NCI-H2029 treated with DMSO at 0.1 percent for 48 hours (cell line): ENCODE data around the gene MYO1E.
"Not testable (repeated sequence)": the region's sequence is repeated elsewhere in the genome, so short reads cannot be mapped to it uniquely, and the experiment has no call there.

ENCODE experiments used
- DNase-seq: peaks from one replicate; lab custom pipeline; 2025; lab: John Stamatoyannopoulos, UW

The MYO1E gene

DNA sequence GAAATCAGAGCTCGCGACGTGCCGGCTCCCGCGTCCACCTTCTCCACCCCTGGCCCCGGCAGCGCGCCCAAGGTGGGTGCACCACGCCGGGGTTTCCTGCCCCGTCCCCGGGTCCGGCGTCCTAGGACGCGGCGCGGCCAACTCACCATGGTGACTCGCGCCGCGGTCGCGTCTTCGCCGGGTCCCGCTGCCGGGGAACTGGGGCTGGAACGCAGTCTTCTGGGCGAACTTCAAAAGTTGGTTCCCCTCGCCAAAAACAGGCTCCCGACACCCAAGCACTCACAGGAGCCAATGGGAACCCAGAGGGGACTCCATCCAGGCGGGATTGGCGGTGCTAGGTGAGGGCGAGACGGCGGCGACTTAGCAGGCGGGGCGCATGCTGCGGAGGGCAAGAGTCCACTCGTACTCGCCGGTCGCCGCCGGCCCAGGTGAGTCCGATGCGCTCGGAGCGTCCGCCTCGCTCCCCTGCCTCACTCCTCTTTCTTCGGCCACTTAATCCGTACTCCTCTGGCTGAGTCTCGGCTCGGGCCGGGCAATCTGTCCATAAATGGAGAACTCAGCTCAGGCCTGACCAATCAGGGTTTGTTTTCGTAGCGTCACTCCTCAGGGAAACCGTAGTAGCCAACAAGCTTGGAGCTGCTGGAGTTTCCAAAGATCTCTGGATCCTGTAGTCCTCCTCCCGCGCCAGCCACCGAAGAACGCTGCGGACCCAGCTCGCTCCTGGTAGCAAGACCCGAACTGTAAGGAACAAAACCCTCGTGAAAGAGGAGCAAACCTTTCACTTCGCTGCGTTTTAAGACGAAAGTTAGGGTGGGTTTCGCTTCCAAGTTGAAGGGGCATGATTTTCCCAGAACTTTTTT, at the start of gene MYO1E:
Gene MYO1E, minus strand, starts transcription at position 520 of the 860 bp plus-strand sequence. Its CDS starts 371 bp downstream, at position 149.
- peak; percentile 63 for DNase-seq

DNA sequence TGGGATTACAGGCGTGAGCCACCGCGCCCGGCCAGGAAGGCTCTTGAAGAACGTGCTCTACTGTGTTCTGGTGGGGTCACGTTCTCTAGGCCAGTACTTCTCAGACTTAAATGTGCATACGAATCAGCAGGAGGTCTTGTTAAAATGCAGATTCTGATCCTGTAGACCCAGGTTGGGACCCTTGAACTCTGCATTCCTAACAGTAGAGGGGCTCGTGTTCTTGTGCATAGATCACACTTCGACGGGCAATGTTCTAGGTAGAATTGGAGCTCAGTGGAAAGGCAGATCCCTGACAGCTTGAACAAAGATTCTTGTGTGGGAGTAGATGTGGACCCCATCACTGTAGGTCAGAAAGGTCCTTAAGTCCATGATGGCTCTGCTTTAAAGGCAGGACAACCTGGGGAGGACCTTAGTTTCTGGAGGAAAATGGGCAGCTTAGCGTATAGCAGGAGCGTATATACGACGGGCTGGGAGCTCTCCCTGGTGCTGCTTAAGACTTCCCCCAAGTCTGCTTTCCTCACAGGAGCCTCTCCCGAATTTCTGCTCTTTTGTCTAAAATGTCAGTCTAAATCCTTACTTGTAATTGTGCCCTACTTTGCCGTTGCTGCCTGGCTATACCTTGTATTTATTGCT, 48.4 kb upstream of the MYO1E start:
- DNase-seq = no peak

- DNase-seq = no peak
These were observed 47.4 kb upstream of the MYO1E start for GRCh38 chr15:59420108-59420507.

- no peak for DNase-seq
These were observed 46.5 kb upstream of the MYO1E start for GRCh38 chr15:59419170-59419569.

DNA sequence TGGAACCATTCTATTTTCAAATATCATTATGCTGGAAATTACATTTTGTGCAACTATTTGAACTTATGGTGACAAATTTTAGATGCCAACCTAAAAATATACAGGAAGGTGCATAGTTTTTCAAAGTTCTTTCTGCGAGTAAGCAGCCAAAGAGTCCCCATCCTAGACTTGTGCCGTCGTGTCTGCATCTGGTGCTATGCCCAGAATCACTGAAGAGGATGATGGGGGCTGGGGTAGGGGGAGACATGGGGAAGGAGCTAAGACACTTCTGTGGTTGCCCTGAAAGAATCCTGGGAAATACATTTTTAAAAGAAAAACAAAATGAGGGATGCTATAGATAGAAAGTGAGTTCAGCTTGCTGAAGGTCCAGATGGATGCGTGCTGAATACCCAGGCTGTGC, 44.1 kb upstream of the MYO1E start:
- DNase-seq = no peak

DNA sequence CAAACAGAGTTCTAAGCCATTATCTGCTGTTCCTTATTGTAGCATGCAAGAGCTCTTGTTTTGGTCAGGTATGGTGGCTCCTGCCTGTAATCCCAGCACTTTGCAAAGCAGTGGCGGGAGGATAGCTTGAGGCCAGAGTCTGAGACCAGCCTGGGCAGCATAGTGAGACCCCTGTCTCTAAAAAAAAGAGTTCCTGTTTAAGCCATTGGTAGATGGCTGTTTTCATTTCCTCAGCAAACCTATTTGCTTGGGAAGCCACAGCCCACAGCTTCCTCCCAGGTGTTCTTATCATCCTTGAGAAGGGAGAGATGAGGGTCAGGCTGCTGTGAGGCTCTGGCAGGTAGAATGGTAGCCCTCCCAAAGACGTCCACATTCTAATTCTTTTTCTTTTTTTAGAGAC, 40.9 kb upstream of the MYO1E start:
- no peak for DNase-seq

DNA sequence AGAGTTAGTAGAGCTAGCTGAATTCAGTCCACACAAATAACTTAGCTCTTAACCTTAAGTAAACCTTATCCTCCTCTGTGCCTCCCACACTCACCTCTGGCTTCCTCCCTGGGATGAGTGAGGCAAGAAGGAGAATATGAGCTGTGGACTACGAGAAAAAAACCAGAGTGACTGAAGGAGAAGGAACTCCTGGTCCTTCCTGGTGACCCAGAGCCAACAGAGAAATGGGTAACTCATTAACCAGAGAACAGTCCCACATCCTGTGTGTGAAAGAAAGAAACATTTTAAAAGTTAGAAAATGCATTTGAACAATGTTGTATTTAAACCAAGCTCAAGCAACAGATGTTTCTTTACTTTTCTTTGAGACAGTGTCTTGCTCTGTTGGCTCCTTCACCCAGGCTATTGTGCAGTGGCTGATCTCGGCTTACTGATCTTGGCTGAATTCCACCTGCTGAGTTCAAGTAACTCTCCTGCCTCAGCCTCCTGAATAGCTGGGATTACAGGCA, 37.8 kb upstream of the MYO1E start:
- no peak for DNase-seq

GRCh38 chr15:59407946-59408345, 35.3 kb upstream of the MYO1E start:
- DNase-seq = no peak

- DNase-seq = no peak
These were observed 33.8 kb upstream of the MYO1E start for GRCh38 chr15:59406446-59406845.

DNA sequence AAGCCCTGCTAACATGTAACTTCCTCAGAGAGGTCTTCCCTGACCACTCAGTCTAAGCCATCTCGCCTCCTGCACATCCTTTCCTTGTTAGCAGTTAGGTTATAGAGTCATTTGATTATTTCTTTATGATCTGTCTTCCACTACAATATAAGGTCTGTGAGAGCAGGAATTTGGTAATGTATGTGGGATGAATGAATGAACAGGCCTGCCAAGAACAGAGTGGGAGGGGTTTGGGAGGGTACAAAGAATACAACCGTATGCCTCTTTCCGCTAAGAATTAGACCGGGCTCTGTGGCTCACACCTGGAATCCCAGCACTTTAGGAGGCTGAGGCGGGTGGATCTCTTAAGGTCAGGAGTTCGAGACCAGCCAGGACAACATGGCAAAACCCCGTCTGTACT, 32.4 kb upstream of the MYO1E start:
- DNase-seq = no peak

GRCh38 chr15:59401824-59402569, 29.3 kb upstream of the MYO1E start:
- DNase-seq = no peak

DNA sequence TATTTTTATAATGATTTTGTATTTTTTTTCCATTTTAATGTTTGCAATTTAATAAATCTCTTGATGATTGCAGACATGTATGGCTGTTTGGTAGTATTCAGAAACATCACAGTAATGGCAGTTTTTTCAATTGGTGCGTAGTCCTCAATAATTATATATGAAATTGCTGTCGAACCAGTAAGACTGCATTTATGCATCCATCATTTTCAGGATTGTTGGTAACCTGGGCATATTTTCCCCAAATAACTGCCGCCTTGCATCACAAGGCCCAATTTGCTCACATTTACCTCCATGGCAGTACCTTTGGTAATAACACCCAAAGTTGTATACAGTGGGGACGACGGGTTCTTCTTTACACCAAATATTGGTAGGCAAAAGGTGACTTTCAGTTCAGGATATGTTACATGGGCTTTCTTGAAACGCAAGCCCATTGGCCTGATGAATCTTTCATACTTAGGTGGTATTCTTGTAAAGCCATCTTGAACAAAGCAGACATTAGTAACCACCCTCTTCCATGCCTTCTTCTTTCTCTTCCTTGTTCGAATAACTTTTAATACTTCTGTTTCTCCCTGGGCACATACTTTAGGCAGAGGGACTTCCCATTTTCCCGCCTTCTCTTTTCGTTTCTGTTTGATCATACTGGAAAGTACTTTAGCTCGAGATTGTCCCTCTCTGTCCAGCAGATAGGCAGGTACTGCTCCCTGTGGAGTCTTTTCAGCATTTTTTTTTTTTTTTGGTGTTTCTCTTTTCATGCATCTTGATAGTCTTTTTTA, 28.6 kb upstream of the MYO1E start:
- not testable (repeated sequence) for DNase-seq

DNA sequence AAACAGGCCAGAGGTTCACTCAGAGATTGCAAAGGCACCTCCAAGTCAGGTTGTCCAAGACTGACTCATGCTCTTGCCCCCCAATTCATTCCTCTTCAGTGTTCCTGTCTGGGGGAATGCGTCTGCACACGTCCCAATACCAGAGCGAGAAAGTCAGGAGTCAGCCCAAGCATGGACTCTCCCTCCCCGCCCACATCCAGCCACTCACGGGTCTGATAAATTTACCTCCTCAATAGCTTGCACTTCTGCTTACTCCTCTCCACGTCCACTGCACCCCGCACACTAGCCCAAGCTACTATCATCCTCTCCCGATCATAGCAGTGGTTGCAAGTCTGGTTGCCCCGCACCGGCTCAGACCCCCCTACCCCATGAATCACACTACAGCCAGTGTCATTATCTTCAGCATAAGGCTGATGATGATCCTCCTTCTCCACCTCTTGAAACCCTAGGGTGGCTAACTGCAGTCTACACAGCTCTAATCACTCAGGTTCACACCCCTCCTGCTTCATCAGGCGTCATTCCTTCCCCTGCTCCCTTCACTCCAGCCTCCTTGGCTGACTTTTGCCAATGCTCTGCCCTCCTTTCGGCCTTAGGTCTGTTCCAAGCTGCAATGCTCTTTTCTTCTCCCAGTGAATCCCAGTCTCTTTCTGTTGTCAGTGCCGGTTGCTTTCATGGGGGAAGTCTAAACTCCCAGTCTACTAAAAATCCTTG, 27.6 kb upstream of the MYO1E start:
- no peak for DNase-seq

DNA sequence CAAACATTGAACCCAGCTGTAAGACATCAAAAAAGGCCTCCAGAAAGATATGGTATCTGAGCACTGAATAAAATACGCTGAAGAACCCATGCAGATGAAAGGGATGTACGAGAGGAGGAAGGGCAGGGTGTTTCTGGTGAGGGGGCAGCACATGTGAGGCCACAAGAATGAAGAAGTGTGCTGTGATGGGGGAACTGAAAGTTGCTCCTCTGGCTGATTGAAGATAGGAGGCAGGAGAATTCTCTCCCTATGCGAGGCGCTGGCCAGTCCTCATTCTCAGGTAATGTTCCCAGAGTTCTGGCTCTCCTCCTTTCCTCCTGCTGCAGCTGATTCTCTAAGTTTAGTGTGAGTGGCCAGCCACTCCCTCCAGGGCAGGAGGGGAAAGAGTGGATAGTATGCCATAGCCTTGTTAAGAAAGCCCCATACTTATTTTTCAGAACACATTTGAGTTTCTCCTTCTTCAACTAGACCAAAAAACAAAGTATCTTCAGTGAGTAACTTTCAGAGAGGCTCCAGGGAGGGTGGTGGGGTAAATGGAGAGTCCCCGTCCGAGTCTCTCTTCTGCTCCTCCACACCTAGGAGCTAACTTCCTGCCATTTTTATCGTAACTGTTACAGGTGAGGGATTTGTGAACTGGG, 26.9 kb upstream of the MYO1E start:
- no peak for DNase-seq

GRCh38 chr15:59398220-59398619, 25.5 kb upstream of the MYO1E start:
- DNase-seq = no peak

GRCh38 chr15:59396679-59397078, 24.0 kb upstream of the MYO1E start:
- no peak for DNase-seq

GRCh38 chr15:59396211-59396610, 23.5 kb upstream of the MYO1E start:
- no peak for DNase-seq

DNA sequence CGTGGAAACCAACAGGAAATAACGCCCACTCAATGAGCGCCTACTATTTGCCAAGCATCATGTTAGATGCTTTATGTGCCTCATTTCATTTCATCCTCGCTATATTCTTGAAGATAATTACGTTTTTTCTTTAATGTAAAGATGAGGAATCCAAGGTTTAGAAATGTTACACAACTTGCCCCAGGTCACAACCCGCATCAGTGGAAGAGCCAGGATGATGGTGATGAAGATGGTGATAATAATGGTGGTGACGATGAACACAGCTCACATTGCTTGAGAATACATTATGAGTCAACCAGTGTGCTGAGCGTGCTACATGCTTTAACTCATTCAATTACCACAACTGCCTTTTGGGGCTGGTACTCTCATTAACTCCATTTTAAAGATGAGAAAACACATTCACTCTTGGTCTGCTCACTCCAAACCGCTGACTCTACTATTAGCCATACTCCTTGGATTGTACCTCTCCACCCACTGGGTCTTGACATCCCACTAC, 21.5 kb upstream of the MYO1E start:
- DNase-seq = no peak

DNA sequence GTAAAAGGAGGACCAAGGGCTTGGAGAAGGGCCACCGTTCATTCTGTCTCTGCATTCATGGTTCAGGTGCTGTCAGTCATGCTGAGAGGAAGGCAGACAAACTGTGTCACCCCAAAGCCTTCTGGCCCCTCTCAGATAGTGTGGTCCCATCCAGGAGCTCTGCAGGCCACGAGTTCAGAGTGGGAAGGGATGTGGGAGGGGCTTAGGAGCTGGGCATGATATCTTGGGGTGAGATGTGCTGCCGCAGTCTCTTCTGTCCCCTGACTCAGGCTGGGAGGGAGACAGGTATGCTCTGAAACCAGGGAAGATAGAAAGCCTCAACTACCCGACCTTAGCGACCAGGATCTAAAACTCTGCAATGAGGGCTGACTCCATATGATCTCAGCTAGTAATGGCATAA, 19.6 kb upstream of the MYO1E start:
- no peak for DNase-seq

DNA sequence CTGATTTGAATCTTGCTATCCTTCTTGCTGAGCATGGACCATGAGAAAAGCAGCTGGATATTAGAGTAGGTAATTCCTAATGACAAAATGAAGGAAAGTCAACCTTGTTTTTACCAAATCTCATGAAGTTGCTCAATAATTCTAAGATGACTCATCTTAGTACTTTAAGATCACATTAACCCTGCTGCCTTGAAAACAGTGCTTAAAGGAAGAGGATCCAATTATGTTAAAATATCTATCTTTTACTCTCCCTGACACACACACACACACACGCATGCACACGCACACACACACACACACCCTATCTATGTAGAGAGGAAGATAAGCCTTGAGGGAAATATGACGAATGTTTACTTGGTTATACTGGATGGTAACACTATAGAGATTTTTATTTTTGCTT, 16.0 kb upstream of the MYO1E start:
- DNase-seq = no peak
